HepG2 (cell line): ENCODE measurements around the gene RRP12. TPM values are rescaled to one million over a fixed set of nuclear protein-coding genes. Genes with fewer than 3 reads are reported as not detected.
A peak's percentile ranks its signal among the peaks of the same experiment; 100 is the strongest.

Experiments
- EEA1 ChIP-seq: sonication (generic); formaldehyde crosslinking; IDR thresholded peaks from 2 replicates; pipeline ENCODE4 v1.5.1; 2020; ENCODE audit warnings: mild to moderate bottlenecking, missing genetic modification reagents, borderline replicate concordance
- HOXA7 ChIP-seq: sonication (generic); formaldehyde crosslinking; IDR thresholded peaks from 2 replicates; pipeline ENCODE4 v1.8.1; 2022; ENCODE audit warnings: mild to moderate bottlenecking, missing genetic modification reagents, moderate library complexity
- HOXA9 ChIP-seq: sonication (generic); formaldehyde crosslinking; IDR thresholded peaks from 2 replicates; pipeline ENCODE4 v1.8.1; 2022; ENCODE audit warnings: missing genetic modification reagents, mild to moderate bottlenecking, moderate library complexity, borderline replicate concordance
- PLRG1 ChIP-seq: fragments of 450-650 bp; conservative IDR thresholded peaks from 2 replicates; pipeline ENCODE4 v1.6.1; 2016
- POGZ ChIP-seq: sonication (generic); formaldehyde crosslinking; IDR thresholded peaks from 2 replicates; pipeline ENCODE4 v1.4.0; 2020; ENCODE audit warnings: mild to moderate bottlenecking, missing genetic modification reagents
- POLR2AphosphoS2 ChIP-seq: IDR thresholded peaks from 2 replicates; pipeline ENCODE4 v1.6.1; 2011; ENCODE audit warnings: low read depth, low read length, improper control_type of control experiment
- SRF ChIP-seq: IDR thresholded peaks from 2 replicates; pipeline ENCODE4 v1.6.1; 2011; ENCODE audit warnings: mild to moderate bottlenecking, low read depth, low read length, moderate library complexity
- SRSF9 ChIP-seq: fragments of 200-400 bp; formaldehyde crosslinking; IDR thresholded peaks from 2 replicates; pipeline ENCODE4 v1.6.1; 2018; ENCODE audit warnings: borderline replicate concordance, mild to moderate bottlenecking, low read depth, low read length; ENCODE audit not compliant: insufficient read depth, poor library complexity, severe bottlenecking
- THAP11 ChIP-seq: IDR thresholded peaks from 2 replicates; pipeline ENCODE4 v1.6.1; 2016; ENCODE audit warnings: missing biosample characterization, missing genetic modification reagents
- THAP9 ChIP-seq: sonication (generic); formaldehyde crosslinking; IDR thresholded peaks from 2 replicates; pipeline ENCODE4; 2020; ENCODE audit warnings: missing genetic modification reagents, mild to moderate bottlenecking, borderline replicate concordance
- ZKSCAN5 ChIP-seq: sonication (generic); formaldehyde crosslinking; IDR thresholded peaks from 2 replicates; pipeline ENCODE4 v1.5.1; 2020; ENCODE audit warnings: mild to moderate bottlenecking, missing genetic modification reagents
- ZNF276 ChIP-seq: sonication (generic); formaldehyde crosslinking; IDR thresholded peaks from 2 replicates; pipeline ENCODE4 v1.4.0; 2020; ENCODE audit warnings: mild to moderate bottlenecking, low read depth, missing genetic modification reagents
- ZNF326 ChIP-seq: sonication (generic); formaldehyde crosslinking; IDR thresholded peaks from 2 replicates; pipeline ENCODE4 v1.4.0; 2020; ENCODE audit warnings: missing genetic modification reagents, borderline replicate concordance
- ZNF333 ChIP-seq: sonication (generic); formaldehyde crosslinking; IDR thresholded peaks from 2 replicates; pipeline ENCODE4 v1.4.0; 2020; ENCODE audit warnings: mild to moderate bottlenecking, missing genetic modification reagents, borderline replicate concordance
- ZNF407 ChIP-seq: sonication (generic); formaldehyde crosslinking; IDR thresholded peaks from one replicate; pipeline ENCODE4 v1.5.1; 2020; ENCODE audit warnings: mild to moderate bottlenecking, missing genetic modification reagents; ENCODE audit errors: not compliant biosample characterization
- ZNF543 ChIP-seq: sonication (generic); formaldehyde crosslinking; IDR thresholded peaks from 2 replicates; pipeline ENCODE4 v1.4.0; 2020; ENCODE audit warnings: mild to moderate bottlenecking, missing genetic modification reagents
- ZNF766 ChIP-seq: sonication (generic); formaldehyde crosslinking; IDR thresholded peaks from 2 replicates; pipeline ENCODE4 v1.5.0; 2020; ENCODE audit warnings: missing genetic modification reagents, borderline replicate concordance
- polyA plus RNA-seq, 8 experiments: library from polyadenylated mRNA; depleted of rRNA in 3 of 8; stranded (reverse) in 7 of 8; unstranded in 1 of 8; fragments of >200 nt; fragmentation: Illumina TruSeq in 4 of 8; extraction: Trizol in 4 of 8; gene quantifications; 2 replicates each; pipeline versions ENCODE4 v1.2.1 to v1.2.3, GENCODE V29; 2011 to 2016; ENCODE audit warnings: low read depth in 4 of 8, missing spikeins in 1 of 8, mixed read lengths in 1 of 8; ENCODE audit not compliant: insufficient read depth in 1 of 8
- total RNA-seq, 5 experiments: library from RNA; depleted of rRNA; stranded (reverse); fragments of >200 nt; fragmentation: Illumina TruSeq; extraction: Trizol; gene quantifications; 2 replicates each; pipeline ENCODE4 v1.2.3, GENCODE V29; 2016; ENCODE audit warnings: low read depth in 1 of 5

The RRP12 gene
- total and polyA plus RNA-seq, 2 of the 13 experiments (the other 11 are each of a cell fraction or from before 2014, with no cell fraction given), result 13.2 to 39.4 TPM

- TF ChIP-seq THAP9 (no peak; the same call in 1 of the 2 replicates), SRSF9 (no peak), SRF (peak; percentile 46; the same call in 1 of the 2 replicates), ZKSCAN5 (no peak), HOXA7 (CRISPR knock-in tag) (no peak), HOXA9 (CRISPR knock-in tag) (0 out of 2 replicates have a peak, but pooled peaks have one; percentile 34), POLR2AphosphoS2 (no peak), POGZ (CRISPR knock-in tag) (no peak), ZNF326 (no peak), THAP11 (CRISPR knock-in tag) (no peak), ZNF333 (CRISPR knock-in tag) (no peak), ZNF766 (CRISPR knock-in tag) (no peak), ZNF276 (no peak), PLRG1 (no peak), ZNF543 (CRISPR knock-in tag) (no peak), EEA1 (CRISPR knock-in tag) (peak; percentile 5; the same call in 1 of the 2 replicates), ZNF407 (CRISPR knock-in tag) (no peak)
Measured at GRCh38 chr10:97320480-97321031, 80.6 kb downstream of the RRP12 start (continued).
